ENCODE measurements around the gene TRPM5. TPM values are rescaled to one million over a fixed set of nuclear protein-coding genes. Genes with fewer than 3 reads are reported as not detected.

TRPM5 gene
- total RNA-seq, 1 donor from 2014 or later, result not detected

DNA sequence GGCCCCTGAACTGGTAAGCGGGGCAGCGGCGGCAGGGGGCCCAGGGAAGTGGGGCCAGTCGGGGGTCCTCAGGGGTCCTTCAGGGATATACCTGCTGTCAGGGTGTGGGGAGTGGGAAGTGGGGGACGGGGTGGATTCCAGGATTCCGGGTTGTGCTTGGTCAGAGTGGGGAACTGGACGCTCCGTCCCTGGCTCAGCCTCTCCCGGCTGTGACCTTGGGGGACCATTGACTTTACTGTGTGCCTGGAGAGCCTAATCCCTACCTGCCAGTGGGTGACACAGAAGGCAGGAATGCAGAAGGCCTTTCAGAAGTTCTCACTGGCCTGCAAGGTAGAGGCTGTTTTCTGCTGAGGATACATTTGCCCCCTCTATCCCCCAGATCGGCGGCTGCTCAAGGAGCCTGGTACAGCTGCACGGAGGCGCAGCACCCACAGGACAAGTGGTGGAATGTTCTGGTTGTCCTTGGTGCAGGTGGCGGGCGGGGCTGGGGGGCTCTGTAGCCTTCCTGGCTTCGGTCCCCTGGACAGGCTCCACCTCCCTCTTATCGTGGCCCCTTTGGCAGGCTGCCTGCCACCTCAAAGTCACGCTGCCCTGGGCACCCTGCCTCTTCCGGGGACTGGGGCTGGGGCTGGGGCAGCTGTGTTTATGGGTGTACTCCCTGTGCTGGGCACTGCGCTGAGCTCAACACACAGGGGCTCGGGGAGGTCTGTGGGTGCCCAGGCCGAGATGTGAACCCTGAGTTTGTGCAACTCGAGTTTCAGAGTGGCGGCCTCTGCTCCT, 18.9 kb upstream of the TRPM5 start:
- Histone ChIP-seq H3K9me3 (ENCODE audit: insufficient read depth, low read depth, low read length) (no peaks in the 10 kb centered on the region), H3K9ac (ENCODE audit: low read length) (no peak overlapping the region), H3K27ac (ENCODE audit: low read depth, low read length) (no peak overlapping the region), H3K4me1 (ENCODE audit: insufficient read depth, low read length) (no peaks in the 10 kb centered on the region), H3K79me2 (ENCODE audit: insufficient read depth, low read length) (no peaks in the 10 kb centered on the region), H2AFZ (ENCODE audit: low read depth, low read length) (no peak overlapping the region), H3K4me3 (ENCODE audit: insufficient read depth, low read depth, low read length) (no peak overlapping the region), H3K27me3 (ENCODE audit: insufficient read depth, low read length) (peaks cover 2% of the 10 kb centered on the region), H3K4me2 (ENCODE audit: low read length) (no peak overlapping the region), H3K36me3 (ENCODE audit: insufficient read depth, low read length) (no peaks in the 10 kb centered on the region), H4K20me1 (ENCODE audit: insufficient read depth, low read length) (no peaks in the 10 kb centered on the region)
- FAIRE-seq (no peak), DNase-seq (ENCODE audit: low read depth) (no peak)
- no peak for TF ChIP-seq EZH2 (IDR thresholded peaks at IDR 0.05; ENCODE audit: insufficient read depth, low read length)
- TF ChIP-seq, protein P1, sequence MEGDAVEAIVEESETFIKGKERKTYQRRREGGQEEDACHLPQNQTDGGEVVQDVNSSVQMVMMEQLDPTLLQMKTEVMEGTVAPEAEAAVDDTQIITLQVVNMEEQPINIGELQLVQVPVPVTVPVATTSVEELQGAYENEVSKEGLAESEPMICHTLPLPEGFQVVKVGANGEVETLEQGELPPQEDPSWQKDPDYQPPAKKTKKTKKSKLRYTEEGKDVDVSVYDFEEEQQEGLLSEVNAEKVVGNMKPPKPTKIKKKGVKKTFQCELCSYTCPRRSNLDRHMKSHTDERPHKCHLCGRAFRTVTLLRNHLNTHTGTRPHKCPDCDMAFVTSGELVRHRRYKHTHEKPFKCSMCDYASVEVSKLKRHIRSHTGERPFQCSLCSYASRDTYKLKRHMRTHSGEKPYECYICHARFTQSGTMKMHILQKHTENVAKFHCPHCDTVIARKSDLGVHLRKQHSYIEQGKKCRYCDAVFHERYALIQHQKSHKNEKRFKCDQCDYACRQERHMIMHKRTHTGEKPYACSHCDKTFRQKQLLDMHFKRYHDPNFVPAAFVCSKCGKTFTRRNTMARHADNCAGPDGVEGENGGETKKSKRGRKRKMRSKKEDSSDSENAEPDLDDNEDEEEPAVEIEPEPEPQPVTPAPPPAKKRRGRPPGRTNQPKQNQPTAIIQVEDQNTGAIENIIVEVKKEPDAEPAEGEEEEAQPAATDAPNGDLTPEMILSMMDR (IDR thresholded peaks at IDR 0.05; ENCODE audit: insufficient read depth, low read depth, low read length), result no peak
- Mint-ChIP-seq H3K27ac (ENCODE audit: unreplicated experiment) (no peak overlapping the region), H3K36me3 (ENCODE audit: low read depth, unreplicated experiment) (no peaks in the 10 kb centered on the region), H3K4me1 (ENCODE audit: low read depth, unreplicated experiment) (no peaks in the 10 kb centered on the region), H3K9me3 (ENCODE audit: unreplicated experiment) (no peaks in the 10 kb centered on the region), H3K27me3 (ENCODE audit: low read depth, unreplicated experiment) (peaks cover 50% of the 10 kb centered on the region), H3K4me3 (ENCODE audit: unreplicated experiment) (no peak overlapping the region)

DNA sequence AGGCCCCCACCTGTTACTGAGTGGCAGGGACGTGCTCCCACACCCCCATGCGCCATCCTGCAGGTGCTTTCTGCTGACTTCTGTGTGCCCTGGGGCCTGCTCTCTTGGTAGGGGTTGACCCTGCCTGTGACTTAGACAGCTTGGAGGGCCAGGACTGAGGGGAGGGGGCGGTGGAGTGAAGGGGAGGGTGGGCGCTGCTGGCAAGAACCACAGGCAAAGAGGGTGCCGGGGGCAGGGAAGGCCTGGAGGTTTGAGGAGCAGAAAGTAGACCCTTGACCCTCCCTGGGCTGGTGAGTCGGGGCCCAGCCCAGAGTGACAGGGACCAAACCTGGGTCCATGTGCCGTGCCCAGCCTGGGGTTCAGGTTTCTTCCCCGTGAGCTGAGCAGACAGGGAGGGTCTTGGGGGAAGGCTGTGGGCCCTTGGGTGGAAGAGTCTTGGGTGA, 18.2 kb upstream of the TRPM5 start:
- peaks cover 2% of the 10 kb centered on the region for H3K27me3 ChIP-seq (ENCODE audit: insufficient read depth, low read length)
- no peaks in the 10 kb centered on the region for H3K9me3 ChIP-seq (ENCODE audit: insufficient read depth, low read depth, low read length)
- TF ChIP-seq, protein P1 (IDR thresholded peaks at IDR 0.05; ENCODE audit: insufficient read depth, low read depth, low read length), result no peak
- no peak for TF ChIP-seq EZH2 (IDR thresholded peaks at IDR 0.05; ENCODE audit: insufficient read depth, low read length)
- H3K4me1 ChIP-seq (ENCODE audit: insufficient read depth, low read length), result no peaks in the 10 kb centered on the region
- no peak overlapping the region for H2AFZ ChIP-seq (ENCODE audit: low read depth, low read length)
- FAIRE-seq, result no peak
- H3K36me3 ChIP-seq (ENCODE audit: insufficient read depth, low read length), result no peaks in the 10 kb centered on the region
- no peaks in the 10 kb centered on the region for H3K79me2 ChIP-seq (ENCODE audit: insufficient read depth, low read length)
- H3K27me3 Mint-ChIP-seq (ENCODE audit: low read depth, unreplicated experiment), result peaks cover 56% of the 10 kb centered on the region
- no peak overlapping the region for H3K4me3 Mint-ChIP-seq (ENCODE audit: unreplicated experiment)
- H3K4me3 ChIP-seq (ENCODE audit: insufficient read depth, low read depth, low read length), result no peak overlapping the region
- H3K36me3 Mint-ChIP-seq (ENCODE audit: low read depth, unreplicated experiment), result no peaks in the 10 kb centered on the region
- DNase-seq (ENCODE audit: low read depth), result no peak
- H4K20me1 ChIP-seq (ENCODE audit: insufficient read depth, low read length), result no peaks in the 10 kb centered on the region
- H3K27ac Mint-ChIP-seq (ENCODE audit: unreplicated experiment), result no peak overlapping the region
- H3K4me1 Mint-ChIP-seq (ENCODE audit: low read depth, unreplicated experiment), result no peaks in the 10 kb centered on the region
- H3K27ac ChIP-seq (ENCODE audit: low read depth, low read length), result no peak overlapping the region
- H3K9ac ChIP-seq (ENCODE audit: low read length), result no peak overlapping the region
- no peaks in the 10 kb centered on the region for H3K9me3 Mint-ChIP-seq (ENCODE audit: unreplicated experiment)
- H3K4me2 ChIP-seq (ENCODE audit: low read length), result no peak overlapping the region

DNA sequence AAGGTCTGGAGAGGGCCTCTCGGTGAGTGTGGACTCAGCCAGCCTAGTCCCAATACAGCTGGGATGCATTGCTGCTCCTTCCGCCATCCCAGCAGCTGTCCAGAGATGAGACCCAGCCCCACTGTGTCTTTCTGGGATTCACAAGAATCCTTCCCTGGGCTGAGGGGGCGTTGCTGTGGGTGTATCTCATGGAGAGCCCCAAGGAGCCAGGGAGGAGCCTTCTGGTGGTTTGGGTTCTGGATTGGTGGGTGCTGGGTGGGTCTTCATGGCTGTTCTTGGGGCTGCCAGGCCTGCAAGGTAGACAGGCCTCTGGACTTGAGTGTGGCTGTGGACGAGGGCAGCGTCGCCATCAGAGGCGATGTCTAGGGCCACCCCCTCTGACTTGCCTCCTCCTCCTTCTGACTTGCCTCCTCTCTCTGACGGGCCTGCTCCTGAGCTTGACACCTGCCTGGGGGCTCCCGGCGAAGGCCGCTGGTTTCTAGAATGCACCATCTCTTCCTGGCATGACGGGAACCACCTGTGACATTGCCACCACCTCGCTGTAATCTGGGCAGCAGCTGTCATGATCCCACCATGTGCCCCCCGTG, 17.7 kb upstream of the TRPM5 start:
- Histone ChIP-seq H3K4me3 (ENCODE audit: insufficient read depth, low read depth, low read length) (no peak overlapping the region), H3K4me2 (ENCODE audit: low read length) (no peak overlapping the region), H3K36me3 (ENCODE audit: insufficient read depth, low read length) (no peaks in the 10 kb centered on the region), H3K9me3 (ENCODE audit: insufficient read depth, low read depth, low read length) (no peaks in the 10 kb centered on the region), H3K9ac (ENCODE audit: low read length) (no peak overlapping the region), H3K27me3 (ENCODE audit: insufficient read depth, low read length) (peaks cover 2% of the 10 kb centered on the region), H3K79me2 (ENCODE audit: insufficient read depth, low read length) (no peaks in the 10 kb centered on the region), H3K27ac (ENCODE audit: low read depth, low read length) (no peak overlapping the region), H2AFZ (ENCODE audit: low read depth, low read length) (no peak overlapping the region), H3K4me1 (ENCODE audit: insufficient read depth, low read length) (no peaks in the 10 kb centered on the region), H4K20me1 (ENCODE audit: insufficient read depth, low read length) (no peaks in the 10 kb centered on the region)
- Mint-ChIP-seq H3K27ac (ENCODE audit: unreplicated experiment) (no peak overlapping the region), H3K4me1 (ENCODE audit: low read depth, unreplicated experiment) (no peaks in the 10 kb centered on the region), H3K9me3 (ENCODE audit: unreplicated experiment) (no peaks in the 10 kb centered on the region), H3K27me3 (ENCODE audit: low read depth, unreplicated experiment) (peaks cover 58% of the 10 kb centered on the region), H3K4me3 (ENCODE audit: unreplicated experiment) (no peak overlapping the region), H3K36me3 (ENCODE audit: low read depth, unreplicated experiment) (no peaks in the 10 kb centered on the region)
- FAIRE-seq (no peak), DNase-seq (ENCODE audit: low read depth) (no peak)
- no peak for TF ChIP-seq EZH2 (IDR thresholded peaks at IDR 0.05; ENCODE audit: insufficient read depth, low read length)
- TF ChIP-seq, protein P1 (IDR thresholded peaks at IDR 0.05; ENCODE audit: insufficient read depth, low read depth, low read length), result no peak

Measured in astrocyte (in vitro differentiated cells and primary cell).